NT2/D1 (cell line): ENCODE measurements around the gene NR2C2AP.
"Not testable (repeated sequence)": the region's sequence is repeated elsewhere in the genome, so short reads cannot be mapped to it uniquely, and the experiment has no call there.

ENCODE experiments used
- DNase-seq: peaks from one replicate; pipeline ENCODE4 v3.0.0-alpha.2; 2011; ENCODE audit warnings: low read depth, low spot score
- H3K27me3 ChIP-seq: 2 replicates; pipeline ENCODE4 v1.6.0; 2011; ENCODE audit warnings: mild to moderate bottlenecking; ENCODE audit not compliant: insufficient read length, insufficient read depth
- H3K36me3 ChIP-seq: 2 replicates; pipeline ENCODE4 v1.6.1; 2011; ENCODE audit warnings: mild to moderate bottlenecking, low read length, mixed read lengths; ENCODE audit not compliant: insufficient read depth, insufficient read length
- H3K4me1 ChIP-seq: 2 replicates; pipeline ENCODE4 v1.5.1; 2011; ENCODE audit not compliant: insufficient read depth, insufficient read length
- H3K4me3 ChIP-seq: 2 replicates; pipeline ENCODE4 v1.5.1; 2011; ENCODE audit warnings: low read depth; ENCODE audit not compliant: insufficient read length
- H3K9ac ChIP-seq: 2 replicates; pipeline ENCODE4 v1.6.0; 2011; ENCODE audit warnings: low read depth; ENCODE audit not compliant: insufficient read length
- H3K9me3 ChIP-seq: 2 replicates; pipeline ENCODE4 v1.5.1; 2011; ENCODE audit warnings: mild to moderate bottlenecking, low read length; ENCODE audit not compliant: insufficient read depth
- SUZ12 ChIP-seq: IDR thresholded peaks from 2 replicates; pipeline ENCODE4 v1.6.1; 2011; ENCODE audit not compliant: insufficient read length, insufficient read depth; ENCODE audit errors: extremely low read depth
- YY1 ChIP-seq: IDR thresholded peaks from 2 replicates; pipeline ENCODE4 v1.6.1; 2011; ENCODE audit not compliant: insufficient read length, insufficient read depth
- ZNF274 ChIP-seq: IDR thresholded peaks from 2 replicates; pipeline ENCODE4 v1.6.1; 2011; ENCODE audit warnings: mild to moderate bottlenecking, low read depth, low read length

NR2C2AP gene

DNA sequence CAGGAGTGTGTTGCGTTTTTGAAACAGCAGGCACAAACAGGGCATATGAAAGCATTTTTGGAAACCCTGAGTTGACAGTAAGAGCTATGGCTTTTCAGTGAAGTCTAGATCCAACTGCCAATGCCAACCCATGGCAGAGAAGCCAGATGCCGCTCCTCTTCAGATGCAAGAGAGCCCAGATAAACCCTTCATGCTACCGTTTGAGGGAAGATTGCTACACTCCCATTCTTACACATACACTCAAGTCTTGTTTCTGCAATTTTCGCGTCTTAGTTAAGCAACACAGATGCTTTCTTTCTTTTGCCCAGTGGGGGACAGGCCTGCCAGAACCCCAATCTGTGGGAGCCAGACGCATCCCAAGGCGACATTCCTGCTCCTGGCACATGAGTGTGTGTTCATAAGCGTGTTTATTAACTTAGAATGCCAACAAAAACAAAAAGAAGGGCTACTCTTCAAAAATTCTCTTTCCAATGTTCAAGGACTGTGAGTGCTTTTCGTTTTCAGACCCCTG, 21.7 kb downstream of the NR2C2AP start:
- Histone ChIP-seq H3K9ac (no peak overlapping the region), H3K9me3 (peaks cover 9% of the 10 kb centered on the region; the same call in 1 of the 2 replicates), H3K27me3 (no peaks in the 10 kb centered on the region), H3K36me3 (peaks cover 63% of the 10 kb centered on the region), H3K4me3 (no peak overlapping the region), H3K4me1 (peaks cover 6% of the 10 kb centered on the region)
- TF ChIP-seq ZNF274 (no peak), SUZ12 (no peak)
- no peak for DNase-seq

DNA sequence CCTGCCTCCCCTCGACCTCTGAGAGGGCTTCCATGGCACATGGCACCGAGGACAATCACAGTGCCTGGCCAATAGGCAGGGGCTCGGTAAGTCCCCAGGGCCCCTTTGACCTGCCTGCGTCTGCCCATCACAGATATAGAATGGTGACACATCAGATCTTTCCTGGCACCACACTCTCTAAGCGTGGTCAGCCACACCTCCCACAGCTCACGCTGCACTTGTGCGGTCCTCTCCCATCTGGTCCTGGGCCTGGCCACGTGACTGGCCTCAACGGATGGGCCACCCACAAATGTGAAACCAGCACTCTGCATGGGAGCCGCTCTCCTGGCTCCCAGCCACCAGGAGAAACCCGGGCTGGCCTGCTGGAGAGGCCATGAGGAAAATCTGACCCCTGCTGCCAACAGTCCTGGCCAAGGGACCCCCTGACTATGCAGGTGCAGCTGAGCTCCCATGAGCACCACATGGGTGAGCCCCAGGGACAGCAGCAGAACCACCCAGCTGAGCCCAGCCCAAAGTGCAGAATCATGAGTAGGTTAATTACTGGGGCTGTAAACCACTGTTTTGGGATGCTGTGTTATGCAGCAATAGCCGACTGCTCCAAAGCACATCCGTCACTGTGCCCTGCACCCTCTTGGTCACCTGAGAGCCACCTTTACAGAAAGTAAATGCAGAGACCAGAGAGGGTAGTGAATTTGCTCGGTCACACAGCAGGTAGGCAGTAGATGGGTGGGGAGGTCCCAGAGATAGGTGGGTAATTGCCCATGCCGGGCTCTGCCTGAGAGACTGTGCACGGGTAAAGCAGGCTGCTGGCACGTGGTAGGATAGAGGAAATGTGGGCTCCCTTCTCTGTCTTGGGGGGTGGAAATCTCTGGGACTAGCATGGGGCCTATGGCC, 23.4 kb downstream of the NR2C2AP start:
- no peak for DNase-seq
- peaks cover 9% of the 10 kb centered on the region; the same call in 1 of the 2 replicates for H3K9me3 ChIP-seq
- no peaks in the 10 kb centered on the region for H3K27me3 ChIP-seq
- no peak overlapping the region for H3K4me3 ChIP-seq
- H3K36me3 ChIP-seq = peaks cover 52% of the 10 kb centered on the region
- H3K4me1 ChIP-seq = peaks cover 5% of the 10 kb centered on the region
- TF ChIP-seq YY1 = no peak
- no peak for TF ChIP-seq SUZ12
- TF ChIP-seq ZNF274 = no peak
- H3K9ac ChIP-seq = peak overlapping the region; percentile 56

DNA sequence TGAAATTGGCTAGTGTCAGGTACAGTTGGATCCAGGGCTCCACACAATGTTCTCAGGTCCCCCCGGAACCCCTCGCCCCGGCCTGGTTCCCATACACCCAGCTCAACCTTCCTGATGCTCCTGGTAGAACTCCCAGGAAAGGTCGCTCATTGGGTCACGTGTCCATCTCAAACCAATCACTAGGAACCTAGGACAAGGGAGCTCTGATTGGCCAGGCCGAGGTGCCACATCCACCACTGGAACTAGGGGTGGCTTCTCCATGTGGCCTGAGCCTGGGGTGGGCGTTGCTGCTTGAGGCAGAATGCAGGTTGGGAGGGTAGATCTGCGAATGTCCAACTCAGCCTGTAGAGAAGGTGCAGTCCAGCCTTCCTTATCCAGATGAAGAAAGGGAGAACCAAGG, 26.3 kb downstream of the NR2C2AP start:
- Histone ChIP-seq H3K4me3 (no peak overlapping the region), H3K4me1 (peaks cover 10% of the 10 kb centered on the region), H3K27me3 (no peaks in the 10 kb centered on the region), H3K9me3 (peaks cover 9% of the 10 kb centered on the region; the same call in 1 of the 2 replicates), H3K9ac (no peak overlapping the region), H3K36me3 (peaks cover 40% of the 10 kb centered on the region)
- no peak for TF ChIP-seq SUZ12
- TF ChIP-seq ZNF274 = no peak
- TF ChIP-seq YY1 = no peak
- DNase-seq = no peak

DNA sequence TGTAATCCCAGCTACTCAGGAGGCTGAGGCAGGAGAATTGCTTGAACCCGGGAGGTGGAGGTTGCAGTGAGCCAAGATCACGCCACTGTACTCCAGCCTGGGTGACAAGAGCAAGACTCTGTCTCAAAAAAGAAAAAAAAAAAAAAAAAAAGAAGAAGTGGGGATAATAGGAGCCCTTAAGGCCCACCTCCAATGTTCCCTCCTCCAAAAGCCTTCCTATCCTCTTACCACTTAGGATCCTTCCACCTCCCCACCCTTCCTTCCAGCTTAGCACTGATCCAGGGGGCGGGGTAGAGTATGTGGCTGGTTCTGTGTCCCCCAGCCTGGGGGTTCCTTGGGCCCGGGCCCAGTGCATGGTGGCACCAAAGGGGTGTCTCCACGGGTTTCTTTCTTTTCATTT, 30.0 kb downstream of the NR2C2AP start:
- Histone ChIP-seq H3K36me3 (peaks cover 12% of the 10 kb centered on the region), H3K4me1 (peaks cover 19% of the 10 kb centered on the region), H3K27me3 (peaks cover 32% of the 10 kb centered on the region)
- H3K9me3 ChIP-seq, H3K9ac ChIP-seq, H3K4me3 ChIP-seq, DNase-seq: not testable (repeated sequence)

- H3K36me3 ChIP-seq = peaks cover 8% of the 10 kb centered on the region
- H3K9me3 ChIP-seq = no peaks in the 10 kb centered on the region
- peaks cover 41% of the 10 kb centered on the region for H3K27me3 ChIP-seq
- H3K4me3 ChIP-seq = no peak overlapping the region
- peak overlapping the region; percentile 52 for H3K9ac ChIP-seq
- H3K4me1 ChIP-seq = peaks cover 19% of the 10 kb centered on the region
- TF ChIP-seq ZNF274 = no peak
- no peak for TF ChIP-seq YY1
- TF ChIP-seq SUZ12 = no peak
- DNase-seq = no peak
Observed at GRCh38 chr19:19171821-19172532, 31.2 kb downstream of the NR2C2AP start.

DNA sequence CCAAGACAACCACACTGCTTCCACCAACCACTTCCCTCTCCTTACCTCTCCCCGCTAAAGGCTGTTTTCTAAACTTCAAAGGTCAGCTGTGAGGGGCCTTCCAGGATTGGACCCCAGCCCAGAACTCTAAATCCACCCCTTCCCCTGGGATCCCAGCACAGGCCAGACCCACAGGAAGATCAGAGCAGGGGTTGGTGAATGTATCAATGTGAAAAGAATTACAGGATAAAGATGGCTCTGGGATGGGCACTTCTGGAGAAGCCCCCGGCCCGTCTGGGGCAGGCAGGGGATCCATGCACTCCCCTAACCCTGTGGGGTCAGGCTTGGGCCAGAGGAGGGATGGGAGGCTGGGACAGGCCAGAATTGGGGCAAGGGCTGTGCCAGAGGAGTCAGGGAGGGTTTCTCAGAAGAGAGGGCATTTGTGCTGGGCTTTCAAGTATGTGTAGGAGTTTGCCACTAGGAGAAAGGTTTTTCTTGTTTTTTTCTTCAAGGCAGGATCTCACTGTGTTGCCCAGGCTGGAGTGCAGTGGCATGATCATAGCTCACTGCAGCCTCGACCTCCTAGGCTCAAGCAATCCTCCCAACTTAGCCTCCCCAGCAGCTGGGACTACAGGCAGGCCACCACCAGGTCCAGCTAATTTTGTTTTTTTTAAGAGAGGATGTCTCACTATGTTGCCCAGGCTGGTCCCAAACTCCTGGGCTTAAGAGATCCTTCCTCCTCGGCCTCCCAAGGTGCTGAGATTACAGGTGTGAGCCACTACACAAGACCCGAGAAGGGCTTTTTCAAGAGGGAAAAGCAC, 32.1 kb downstream of the NR2C2AP start:
- Histone ChIP-seq H3K4me3 (no peak overlapping the region), H3K27me3 (peaks cover 41% of the 10 kb centered on the region), H3K4me1 (peaks cover 19% of the 10 kb centered on the region), H3K9me3 (no peaks in the 10 kb centered on the region), H3K9ac (peak overlapping the region; percentile 43), H3K36me3 (no peaks in the 10 kb centered on the region)
- no peak for DNase-seq
- TF ChIP-seq YY1 = no peak
- no peak for TF ChIP-seq ZNF274
